K562 (cell line): ENCODE results near the gene PSORS1C1.

Experiments
- ETV6 ChIP-seq, 3 experiments: fragments of 150-350 bp in 1 of 3; sonication (generic) in 1 of 3; formaldehyde crosslinking in 1 of 3; IDR thresholded peaks; 2 replicates each; pipeline versions ENCODE4 v1.6.1 to v1.8.0; 2014 to 2022; ENCODE audit warnings: borderline replicate concordance in 2 of 3, low read depth in 2 of 3, antibody characterized with exemption in 1 of 3, low read length in 1 of 3, mild to moderate bottlenecking in 1 of 3, missing genetic modification reagents in 1 of 3
- GABPB1 ChIP-seq: sonication (generic); formaldehyde crosslinking; IDR thresholded peaks from 2 replicates; pipeline ENCODE4 v1.8.0; 2022; ENCODE audit warnings: mild to moderate bottlenecking, missing genetic modification reagents
- JUND ChIP-seq, 2 experiments: IDR thresholded peaks; 2 replicates in 1 of 2; 3 replicates in 1 of 2; pipeline ENCODE4 v1.6.1; 2011; ENCODE audit warnings: borderline replicate concordance in 2 of 2, low read depth in 2 of 2, low read length in 2 of 2, improper control_type of control experiment in 1 of 2, missing biosample characterization in 1 of 2, missing genetic modification characterization in 1 of 2, missing genetic modification reagents in 1 of 2
- LARP7 ChIP-seq: fragments of 450-650 bp; IDR thresholded peaks from 2 replicates; pipeline ENCODE4 v1.6.1; 2016
- NCOR1 ChIP-seq: fragments of 450-650 bp; IDR thresholded peaks from 2 replicates; pipeline ENCODE4 v1.6.1; 2016; ENCODE audit warnings: mild to moderate bottlenecking, moderate library complexity
- PCBP1 ChIP-seq: fragments of 200-400 bp; formaldehyde crosslinking; IDR thresholded peaks from 2 replicates; pipeline ENCODE4 v1.6.1; 2018; ENCODE audit warnings: mild to moderate bottlenecking, low read depth, low read length; ENCODE audit not compliant: poor library complexity, severe bottlenecking
- POLR2AphosphoS2 ChIP-seq: IDR thresholded peaks from 2 replicates; pipeline ENCODE4 v1.6.1; 2012; ENCODE audit warnings: low read length, improper control_type of control experiment
- RBM25 ChIP-seq: fragments of 200-400 bp; formaldehyde crosslinking; IDR thresholded peaks from 2 replicates; pipeline ENCODE4 v1.6.1; 2018; ENCODE audit warnings: low read length, low read depth, moderate library complexity; ENCODE audit not compliant: severe bottlenecking
- TBP ChIP-seq: optimal IDR thresholded peaks from 2 replicates; pipeline ENCODE3; 2011; ENCODE audit warnings: low read depth, low read length, improper control_type of control experiment
- ZNF699 ChIP-seq: fragments of 250-450 bp; sonication (Bioruptor Pico); IDR thresholded peaks from 2 replicates; pipeline ENCODE4 v1.8.0; 2021; ENCODE audit warnings: mild to moderate bottlenecking, moderate library complexity; ENCODE audit not compliant: insufficient replicate concordance
- TF ChIP-seq, protein P1 (sequence below): sonication (generic); formaldehyde crosslinking; IDR thresholded peaks from 2 replicates; pipeline ENCODE4 v1.9.0; 2022; ENCODE audit warnings: mild to moderate bottlenecking, missing genetic modification reagents
- TF ChIP-seq, protein P2 (sequence below), 2 experiments: fragments of 450-650 bp; IDR thresholded peaks; 2 replicates each; pipeline ENCODE4 v1.6.1; 2016; ENCODE audit warnings: mild to moderate bottlenecking in 2 of 2, borderline replicate concordance in 1 of 2, low read depth in 1 of 2, moderate library complexity in 1 of 2
- TF ChIP-seq, protein P3 (sequence below), 3 experiments: fragments of 200-800 bp in 1 of 3; fragments of 250-450 bp in 1 of 3; fragments of 450-650 bp in 1 of 3; sonication (Bioruptor Pico) in 1 of 3; sonication (Bioruptor generic) in 1 of 3; formaldehyde crosslinking in 1 of 3; IDR thresholded peaks; 2 replicates each; pipeline versions ENCODE4 v1.6.1 to v1.8.0; 2016 to 2022; ENCODE audit warnings: mild to moderate bottlenecking in 2 of 3, missing genetic modification characterization in 2 of 3, missing compliant biosample characterization in 1 of 3, moderate library complexity in 1 of 3
- TF ChIP-seq, protein P4 (sequence below), 3 experiments: IDR thresholded peaks in 2 of 3; conservative IDR thresholded peaks in 1 of 3; 2 replicates each; pipeline ENCODE4 v1.5.1; 2011 to 2012; ENCODE audit warnings: low read length in 3 of 3, mild to moderate bottlenecking in 3 of 3, control low read depth in 2 of 3, improper control_type of control experiment in 1 of 3, inconsistent platforms in 1 of 3, low read depth in 1 of 3, mixed read lengths in 1 of 3, moderate library complexity in 1 of 3; ENCODE audit not compliant: insufficient read depth in 2 of 3

DNA sequence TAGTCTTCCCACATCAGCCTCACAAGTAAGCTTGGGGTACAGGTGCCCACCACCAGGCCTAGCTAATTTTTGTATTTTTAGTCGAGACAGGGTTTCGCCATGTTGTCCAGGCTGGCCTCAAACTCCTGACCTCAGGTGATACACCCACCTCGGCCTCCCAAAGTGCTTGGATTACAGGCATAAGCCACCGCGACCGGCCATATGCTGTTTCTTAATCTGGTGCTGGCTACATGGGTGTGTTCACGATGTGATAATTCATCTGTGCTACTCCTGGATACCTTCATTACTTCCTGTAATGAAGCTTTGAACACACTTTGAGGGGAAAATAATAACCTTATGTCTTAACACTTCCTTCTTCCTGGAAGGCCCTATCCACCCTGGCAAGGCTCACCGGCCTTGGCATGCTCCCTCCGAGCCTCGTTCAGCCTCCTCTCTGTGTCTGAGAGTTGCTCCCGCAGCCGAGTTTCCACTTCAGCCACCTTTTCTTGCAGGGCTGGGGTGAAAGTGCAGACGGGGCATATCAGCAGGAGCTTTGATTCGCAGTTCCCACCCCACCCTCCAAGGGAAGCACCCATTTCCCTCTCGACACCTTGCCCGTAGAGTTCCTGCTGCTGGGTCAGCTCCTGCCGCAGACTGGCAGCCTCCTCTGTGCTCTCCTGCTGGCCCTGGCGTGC, 29.8 kb downstream of the PSORS1C1 start:
- TF ChIP-seq RBM25 (no peak), JUND (IDR thresholded peaks at IDR 0.05; ENCODE audit: borderline replicate concordance, low read depth, low read length) (no peak), JUND (tag; IDR thresholded peaks at IDR 0.05; ENCODE audit: borderline replicate concordance, low read depth, low read length) (no peak), GABPB1 (CRISPR knock-in tag) (no peak), POLR2AphosphoS2 (no peak), LARP7 (no peak), ZNF699 (CRISPR knock-in tag) (no peak), TBP (no peak), ETV6 (IDR thresholded peaks at IDR 0.05; ENCODE audit: borderline replicate concordance in 1 of 2, low read depth in 2 of 2, low read length in 1 of 2) (no peak), ETV6 (CRISPR knock-in tag; IDR thresholded peaks at IDR 0.05; ENCODE audit: borderline replicate concordance) (no peak), NCOR1 (no peak), PCBP1 (no peak)
- TF ChIP-seq, protein P1, sequence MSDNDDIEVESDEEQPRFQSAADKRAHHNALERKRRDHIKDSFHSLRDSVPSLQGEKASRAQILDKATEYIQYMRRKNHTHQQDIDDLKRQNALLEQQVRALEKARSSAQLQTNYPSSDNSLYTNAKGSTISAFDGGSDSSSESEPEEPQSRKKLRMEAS (CRISPR knock-in tag), result no peak
- TF ChIP-seq, protein P2, sequence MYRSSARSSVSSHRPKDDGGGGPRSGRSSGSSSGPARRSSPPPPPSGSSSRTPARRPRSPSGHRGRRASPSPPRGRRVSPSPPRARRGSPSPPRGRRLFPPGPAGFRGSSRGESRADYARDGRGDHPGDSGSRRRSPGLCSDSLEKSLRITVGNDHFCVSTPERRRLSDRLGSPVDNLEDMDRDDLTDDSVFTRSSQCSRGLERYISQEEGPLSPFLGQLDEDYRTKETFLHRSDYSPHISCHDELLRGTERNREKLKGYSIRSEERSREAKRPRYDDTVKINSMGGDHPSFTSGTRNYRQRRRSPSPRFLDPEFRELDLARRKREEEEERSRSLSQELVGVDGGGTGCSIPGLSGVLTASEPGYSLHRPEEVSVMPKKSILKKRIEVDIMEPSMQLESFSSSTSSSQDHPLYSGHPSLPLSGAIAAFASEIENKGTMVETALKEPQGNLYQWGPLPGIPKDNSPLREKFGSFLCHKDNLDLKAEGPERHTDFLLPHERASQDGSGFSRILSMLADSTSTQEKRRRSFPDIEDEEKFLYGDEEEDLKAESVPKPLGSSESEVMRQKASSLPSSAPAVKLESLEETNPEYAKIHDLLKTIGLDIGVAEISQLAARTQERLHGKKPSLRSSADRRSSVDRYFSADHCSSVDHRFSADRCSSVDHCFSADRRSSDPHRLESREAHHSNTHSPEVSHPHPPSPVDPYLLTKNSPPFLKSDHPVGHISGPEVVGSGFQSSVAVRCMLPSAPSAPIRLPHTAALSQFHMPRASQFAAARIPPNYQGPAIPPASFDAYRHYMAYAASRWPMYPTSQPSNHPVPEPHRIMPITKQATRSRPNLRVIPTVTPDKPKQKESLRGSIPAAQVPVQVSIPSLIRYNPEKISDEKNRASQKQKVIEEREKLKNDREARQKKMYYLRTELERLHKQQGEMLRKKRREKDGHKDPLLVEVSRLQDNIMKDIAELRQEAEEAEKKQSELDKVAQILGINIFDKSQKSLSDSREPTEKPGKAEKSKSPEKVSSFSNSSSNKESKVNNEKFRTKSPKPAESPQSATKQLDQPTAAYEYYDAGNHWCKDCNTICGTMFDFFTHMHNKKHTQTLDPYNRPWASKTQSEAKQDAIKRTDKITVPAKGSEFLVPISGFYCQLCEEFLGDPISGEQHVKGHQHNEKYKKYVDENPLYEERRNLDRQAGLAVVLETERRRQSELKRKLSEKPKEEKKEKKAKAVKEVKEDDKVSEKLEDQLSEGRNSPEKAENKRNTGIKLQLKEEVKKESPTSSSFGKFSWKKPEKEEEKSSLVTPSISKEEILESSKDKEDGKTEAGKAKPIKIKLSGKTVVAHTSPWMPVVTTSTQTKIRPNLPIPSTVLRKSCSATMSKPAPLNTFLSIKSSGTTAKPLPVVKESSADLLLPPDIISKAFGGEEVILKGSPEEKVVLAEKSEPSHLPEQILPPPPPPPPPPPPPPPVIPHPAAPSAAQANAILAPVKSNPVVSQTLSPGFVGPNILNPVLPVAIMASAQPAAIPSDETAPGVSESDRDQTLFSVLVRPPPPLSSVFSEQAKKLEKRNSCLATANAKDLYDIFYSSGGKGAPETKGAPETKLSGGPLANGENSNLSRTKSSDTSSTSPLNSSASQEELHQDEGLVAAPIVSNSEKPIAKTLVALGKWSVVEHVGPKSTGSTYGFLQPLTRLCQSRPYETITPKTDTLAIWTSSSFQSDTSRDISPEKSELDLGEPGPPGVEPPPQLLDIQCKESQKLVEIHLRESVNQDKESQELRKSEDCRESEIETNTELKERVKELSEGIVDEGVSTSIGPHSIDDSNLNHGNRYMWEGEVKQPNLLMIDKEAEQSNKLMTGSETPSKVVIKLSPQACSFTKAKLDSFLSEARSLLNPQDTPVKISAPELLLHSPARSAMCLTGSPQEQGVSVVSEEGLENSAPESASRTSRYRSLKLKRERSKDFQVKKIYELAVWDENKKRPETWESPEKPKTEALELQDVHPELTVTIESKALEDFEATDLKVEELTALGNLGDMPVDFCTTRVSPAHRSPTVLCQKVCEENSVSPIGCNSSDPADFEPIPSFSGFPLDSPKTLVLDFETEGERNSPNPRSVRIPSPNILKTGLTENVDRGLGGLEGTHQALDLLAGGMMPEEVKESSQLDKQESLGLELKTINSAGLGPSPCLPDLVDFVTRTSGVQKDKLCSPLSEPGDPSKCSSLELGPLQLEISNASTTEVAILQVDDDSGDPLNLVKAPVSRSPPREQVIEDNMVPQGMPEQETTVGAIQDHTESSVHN (IDR thresholded peaks at IDR 0.05; ENCODE audit: borderline replicate concordance in 1 of 2, low read depth in 1 of 2), result no peak
- TF ChIP-seq, protein P3, sequence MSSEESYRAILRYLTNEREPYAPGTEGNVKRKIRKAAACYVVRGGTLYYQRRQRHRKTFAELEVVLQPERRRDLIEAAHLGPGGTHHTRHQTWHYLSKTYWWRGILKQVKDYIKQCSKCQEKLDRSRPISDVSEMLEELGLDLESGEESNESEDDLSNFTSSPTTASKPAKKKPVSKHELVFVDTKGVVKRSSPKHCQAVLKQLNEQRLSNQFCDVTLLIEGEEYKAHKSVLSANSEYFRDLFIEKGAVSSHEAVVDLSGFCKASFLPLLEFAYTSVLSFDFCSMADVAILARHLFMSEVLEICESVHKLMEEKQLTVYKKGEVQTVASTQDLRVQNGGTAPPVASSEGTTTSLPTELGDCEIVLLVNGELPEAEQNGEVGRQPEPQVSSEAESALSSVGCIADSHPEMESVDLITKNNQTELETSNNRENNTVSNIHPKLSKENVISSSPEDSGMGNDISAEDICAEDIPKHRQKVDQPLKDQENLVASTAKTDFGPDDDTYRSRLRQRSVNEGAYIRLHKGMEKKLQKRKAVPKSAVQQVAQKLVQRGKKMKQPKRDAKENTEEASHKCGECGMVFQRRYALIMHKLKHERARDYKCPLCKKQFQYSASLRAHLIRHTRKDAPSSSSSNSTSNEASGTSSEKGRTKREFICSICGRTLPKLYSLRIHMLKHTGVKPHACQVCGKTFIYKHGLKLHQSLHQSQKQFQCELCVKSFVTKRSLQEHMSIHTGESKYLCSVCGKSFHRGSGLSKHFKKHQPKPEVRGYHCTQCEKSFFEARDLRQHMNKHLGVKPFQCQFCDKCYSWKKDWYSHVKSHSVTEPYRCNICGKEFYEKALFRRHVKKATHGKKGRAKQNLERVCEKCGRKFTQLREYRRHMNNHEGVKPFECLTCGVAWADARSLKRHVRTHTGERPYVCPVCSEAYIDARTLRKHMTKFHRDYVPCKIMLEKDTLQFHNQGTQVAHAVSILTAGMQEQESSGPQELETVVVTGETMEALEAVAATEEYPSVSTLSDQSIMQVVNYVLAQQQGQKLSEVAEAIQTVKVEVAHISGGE (CRISPR knock-in tag; IDR thresholded peaks at IDR 0.05), result no peak
- TF ChIP-seq, protein P4, sequence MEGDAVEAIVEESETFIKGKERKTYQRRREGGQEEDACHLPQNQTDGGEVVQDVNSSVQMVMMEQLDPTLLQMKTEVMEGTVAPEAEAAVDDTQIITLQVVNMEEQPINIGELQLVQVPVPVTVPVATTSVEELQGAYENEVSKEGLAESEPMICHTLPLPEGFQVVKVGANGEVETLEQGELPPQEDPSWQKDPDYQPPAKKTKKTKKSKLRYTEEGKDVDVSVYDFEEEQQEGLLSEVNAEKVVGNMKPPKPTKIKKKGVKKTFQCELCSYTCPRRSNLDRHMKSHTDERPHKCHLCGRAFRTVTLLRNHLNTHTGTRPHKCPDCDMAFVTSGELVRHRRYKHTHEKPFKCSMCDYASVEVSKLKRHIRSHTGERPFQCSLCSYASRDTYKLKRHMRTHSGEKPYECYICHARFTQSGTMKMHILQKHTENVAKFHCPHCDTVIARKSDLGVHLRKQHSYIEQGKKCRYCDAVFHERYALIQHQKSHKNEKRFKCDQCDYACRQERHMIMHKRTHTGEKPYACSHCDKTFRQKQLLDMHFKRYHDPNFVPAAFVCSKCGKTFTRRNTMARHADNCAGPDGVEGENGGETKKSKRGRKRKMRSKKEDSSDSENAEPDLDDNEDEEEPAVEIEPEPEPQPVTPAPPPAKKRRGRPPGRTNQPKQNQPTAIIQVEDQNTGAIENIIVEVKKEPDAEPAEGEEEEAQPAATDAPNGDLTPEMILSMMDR (IDR thresholded peaks at IDR 0.05 in 2 of 3, conservative IDR thresholded peaks at IDR 0.05 in 1 of 3; ENCODE audit: insufficient read depth in 2 of 3, low read depth in 1 of 3, low read length in 3 of 3), result no peak
